Loucy (cell line): ENCODE measurements around the gene ZFHX3.

Source experiments
- EZH2phosphoT487 ChIP-seq: fragments of 200-600 bp; IDR thresholded peaks from 2 replicates; pipeline ENCODE4 v1.6.1; 2018; ENCODE audit warnings: antibody characterized with exemption, mild to moderate bottlenecking, moderate library complexity, borderline replicate concordance
- TF ChIP-seq, protein P1 (sequence below): fragments of 200-600 bp; sonication (generic); conservative IDR thresholded peaks from 2 replicates; pipeline ENCODE4 v1.5.1; 2014; ENCODE audit warnings: mild to moderate bottlenecking, antibody characterized with exemption, low read length

DNA sequence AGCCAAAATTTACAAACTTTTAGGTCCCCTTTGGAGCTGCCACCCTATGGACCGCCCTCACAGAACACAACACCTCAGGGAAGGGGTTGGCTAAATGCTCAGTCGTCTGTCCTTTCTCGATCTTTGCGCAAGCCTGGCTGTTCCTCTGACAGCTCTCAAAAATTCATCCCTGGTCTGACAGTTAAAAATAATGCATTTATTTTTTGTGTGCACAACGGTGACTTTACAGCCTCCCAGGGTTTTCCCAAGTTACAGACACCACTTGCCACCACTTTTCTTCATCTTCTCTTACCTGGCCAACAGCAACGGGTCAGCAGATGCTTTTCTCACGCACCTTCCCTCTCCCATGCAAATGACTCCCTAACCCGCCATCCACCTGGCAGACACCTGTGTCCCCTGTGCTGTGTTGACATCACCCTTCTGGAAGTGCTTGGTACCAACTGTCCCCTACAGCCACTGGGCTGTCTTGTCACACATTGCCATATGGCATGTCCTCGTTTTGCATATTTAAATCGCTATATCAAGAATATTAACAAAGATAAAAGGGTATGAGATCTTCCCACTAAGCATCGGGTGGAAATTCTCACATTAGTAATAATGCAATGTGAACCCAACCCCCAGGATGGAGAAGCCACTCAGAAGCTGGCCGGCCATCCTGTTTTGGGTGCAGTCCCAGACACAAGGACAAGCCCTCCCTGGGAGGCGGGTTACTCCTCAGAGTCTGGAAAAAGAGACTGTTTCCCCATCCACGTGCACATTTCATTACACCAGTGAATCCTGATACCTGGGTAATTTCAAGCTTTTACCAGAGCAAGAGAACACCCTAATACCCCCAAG, 187.0 kb downstream of the ZFHX3 start:
- TF ChIP-seq, protein P1, sequence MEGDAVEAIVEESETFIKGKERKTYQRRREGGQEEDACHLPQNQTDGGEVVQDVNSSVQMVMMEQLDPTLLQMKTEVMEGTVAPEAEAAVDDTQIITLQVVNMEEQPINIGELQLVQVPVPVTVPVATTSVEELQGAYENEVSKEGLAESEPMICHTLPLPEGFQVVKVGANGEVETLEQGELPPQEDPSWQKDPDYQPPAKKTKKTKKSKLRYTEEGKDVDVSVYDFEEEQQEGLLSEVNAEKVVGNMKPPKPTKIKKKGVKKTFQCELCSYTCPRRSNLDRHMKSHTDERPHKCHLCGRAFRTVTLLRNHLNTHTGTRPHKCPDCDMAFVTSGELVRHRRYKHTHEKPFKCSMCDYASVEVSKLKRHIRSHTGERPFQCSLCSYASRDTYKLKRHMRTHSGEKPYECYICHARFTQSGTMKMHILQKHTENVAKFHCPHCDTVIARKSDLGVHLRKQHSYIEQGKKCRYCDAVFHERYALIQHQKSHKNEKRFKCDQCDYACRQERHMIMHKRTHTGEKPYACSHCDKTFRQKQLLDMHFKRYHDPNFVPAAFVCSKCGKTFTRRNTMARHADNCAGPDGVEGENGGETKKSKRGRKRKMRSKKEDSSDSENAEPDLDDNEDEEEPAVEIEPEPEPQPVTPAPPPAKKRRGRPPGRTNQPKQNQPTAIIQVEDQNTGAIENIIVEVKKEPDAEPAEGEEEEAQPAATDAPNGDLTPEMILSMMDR, result no peak
- TF ChIP-seq EZH2phosphoT487, result no peak
